ENCODE measurements around the gene IRF5.
"Not testable (repeated sequence)": the region's sequence is repeated elsewhere in the genome, so short reads cannot be mapped to it uniquely, and the experiment has no call there.

Gene IRF5

GRCh38 chr7:128906001-128906765 is 31.5 kb upstream of the IRF5 start:
- no peak for DNase-seq (ENCODE audit: low spot score)

GRCh38 chr7:128906766-128907559 is 30.8 kb upstream of the IRF5 start:
- DNase-seq (ENCODE audit: low spot score) = no peak

GRCh38 chr7:128908750-128909624 is 28.7 kb upstream of the IRF5 start:
- no peak for DNase-seq (ENCODE audit: low spot score)

- DNase-seq (ENCODE audit: low spot score) = no peak
These were observed 27.8 kb upstream of the IRF5 start for GRCh38 chr7:128909625-128910568.

GRCh38 chr7:128910569-128910945 is 27.2 kb upstream of the IRF5 start, which contains the start of gene KCP:
Gene KCP, minus strand, starts transcription at chr7:128910709. Its CDS starts 33 bp downstream, at chr7:128910676.
- no peak for DNase-seq (ENCODE audit: low spot score)

- no peak for DNase-seq (ENCODE audit: low spot score)
These were observed 26.2 kb upstream of the IRF5 start for GRCh38 chr7:128911423-128912031.

- no peak for DNase-seq (ENCODE audit: low spot score)
These were observed 25.4 kb upstream of the IRF5 start for GRCh38 chr7:128912281-128912680.

- not testable (repeated sequence) for DNase-seq (ENCODE audit: low spot score)
These were observed 24.8 kb upstream of the IRF5 start for GRCh38 chr7:128912709-128913495.

GRCh38 chr7:128913870-128914565 is 23.7 kb upstream of the IRF5 start:
- no peak for DNase-seq (ENCODE audit: low spot score)

GRCh38 chr7:128914566-128915151 is 23.1 kb upstream of the IRF5 start:
- DNase-seq (ENCODE audit: low spot score) = peak; percentile 43

- no peak for DNase-seq (ENCODE audit: low spot score)
These were observed 22.4 kb upstream of the IRF5 start for GRCh38 chr7:128915271-128915819.

GRCh38 chr7:128915841-128916642 is 21.7 kb upstream of the IRF5 start:
- no peak for DNase-seq (ENCODE audit: low spot score)

GRCh38 chr7:128916643-128916915 is 21.1 kb upstream of the IRF5 start:
- no peak for DNase-seq (ENCODE audit: low spot score)

GRCh38 chr7:128917122-128917521 is 20.6 kb upstream of the IRF5 start:
- no peak for DNase-seq (ENCODE audit: low spot score)

- DNase-seq (ENCODE audit: low spot score) = no peak
These were observed 19.6 kb upstream of the IRF5 start for GRCh38 chr7:128918016-128918665.

- no peak for DNase-seq (ENCODE audit: low spot score)
These were observed 18.5 kb upstream of the IRF5 start for GRCh38 chr7:128919241-128919640.

All from NAMALWA (cell line).